HG02678 (cell line): ENCODE results near the gene RPLP2.

Source experiments
- ATAC-seq: cut with Tn5 transposase; IDR thresholded peaks from one replicate; pipeline ENCODE4 v1.9.1; 2021; ENCODE audit warnings: mild to moderate bottlenecking, moderate library complexity; ENCODE audit not compliant: unreplicated experiment

The RPLP2 gene

DNA sequence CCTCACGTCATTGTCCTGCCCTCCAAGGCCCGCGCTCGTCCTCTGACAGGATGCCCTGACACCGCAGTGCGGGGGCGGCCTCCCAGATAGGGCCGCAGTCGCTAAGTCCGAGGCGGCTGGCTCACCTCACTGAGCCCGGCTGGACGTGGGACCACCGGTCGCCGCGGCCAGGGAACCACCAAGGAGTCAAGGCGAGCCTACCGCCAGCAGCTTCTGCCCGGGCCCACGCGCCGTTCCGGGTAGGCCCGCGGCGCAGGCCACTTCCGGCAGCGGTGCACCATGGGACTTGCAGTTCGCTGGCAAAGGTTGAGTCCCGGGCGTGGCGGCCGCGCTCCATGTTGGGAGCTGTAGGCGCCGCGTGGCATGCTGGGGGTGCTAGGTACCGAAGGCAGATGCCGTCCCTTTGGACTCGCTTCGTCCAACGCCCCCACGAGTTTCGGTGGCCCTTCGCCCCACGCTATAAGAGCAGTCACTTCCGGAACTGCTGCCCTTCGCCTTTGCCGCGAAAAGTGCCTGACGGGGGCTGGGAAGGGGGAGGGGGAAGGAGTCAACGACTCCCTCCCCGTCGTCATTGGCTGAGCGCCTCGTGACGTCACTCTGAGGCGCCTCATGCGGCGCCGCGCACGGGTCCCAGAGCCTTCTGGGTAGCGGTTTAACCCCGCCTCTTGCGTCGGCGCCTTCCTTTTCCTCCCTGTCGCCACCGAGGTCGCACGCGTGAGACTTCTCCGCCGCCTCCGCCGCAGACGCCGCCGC lies at the start of gene RPLP2:
Gene RPLP2, plus strand, starts transcription at position 681 of the 753 bp plus-strand sequence. CDS start 268 bp downstream, outside the sequence.
- ATAC-seq: peak; percentile 76

- no peak for ATAC-seq
Measured at GRCh38 chr11:760236-760635, 49.5 kb upstream of the RPLP2 start.

DNA sequence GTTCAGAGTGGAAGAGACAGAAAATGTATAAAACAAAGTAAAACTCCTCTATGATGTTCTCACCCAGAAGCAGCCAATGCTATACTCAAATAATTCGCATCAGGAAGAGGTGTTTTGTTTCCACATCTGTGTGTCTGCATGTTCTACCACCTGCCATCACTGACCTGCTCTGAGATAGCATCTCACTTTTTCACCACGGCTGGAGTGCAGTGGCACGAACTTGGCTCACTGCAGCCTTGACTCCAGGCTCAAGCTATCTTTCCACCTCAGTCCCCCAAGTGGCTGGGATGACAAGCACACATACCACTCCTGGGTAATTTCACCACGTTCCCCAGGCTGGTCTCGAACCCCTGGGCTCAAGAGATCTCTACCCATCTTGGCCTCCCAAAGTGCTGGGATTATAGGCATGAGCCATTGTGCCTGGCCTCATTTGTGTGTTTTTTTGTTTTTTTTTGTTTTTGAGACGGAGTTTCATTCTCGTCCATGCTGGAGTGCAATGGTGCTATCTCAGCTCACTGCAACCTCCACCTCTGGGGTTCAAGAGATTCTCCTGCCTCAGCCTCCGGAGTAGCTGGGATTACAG lies 48.1 kb upstream of the RPLP2 start:
- ATAC-seq: no peak

- ATAC-seq: no peak
Measured at GRCh38 chr11:762421-763072, 47.2 kb upstream of the RPLP2 start.

DNA sequence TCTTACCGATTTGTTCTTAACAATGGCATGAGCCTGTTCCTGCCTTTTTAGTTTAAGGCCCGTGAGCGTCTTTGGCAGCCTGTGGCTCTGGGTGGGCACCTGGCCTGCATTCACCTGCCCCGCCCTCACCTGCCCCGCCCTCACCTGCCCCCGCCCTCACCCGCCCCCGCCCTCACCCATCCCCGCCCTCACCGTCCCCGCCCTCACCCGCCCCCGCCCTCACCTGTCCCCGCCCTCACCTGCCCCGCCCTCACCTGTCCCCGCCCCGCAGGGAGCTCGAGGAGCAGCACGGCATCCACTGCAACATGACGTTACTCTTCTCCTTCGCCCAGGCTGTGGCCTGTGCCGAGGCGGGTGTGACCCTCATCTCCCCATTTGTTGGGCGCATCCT lies 46.7 kb upstream of the RPLP2 start:
- ATAC-seq: no peak

DNA sequence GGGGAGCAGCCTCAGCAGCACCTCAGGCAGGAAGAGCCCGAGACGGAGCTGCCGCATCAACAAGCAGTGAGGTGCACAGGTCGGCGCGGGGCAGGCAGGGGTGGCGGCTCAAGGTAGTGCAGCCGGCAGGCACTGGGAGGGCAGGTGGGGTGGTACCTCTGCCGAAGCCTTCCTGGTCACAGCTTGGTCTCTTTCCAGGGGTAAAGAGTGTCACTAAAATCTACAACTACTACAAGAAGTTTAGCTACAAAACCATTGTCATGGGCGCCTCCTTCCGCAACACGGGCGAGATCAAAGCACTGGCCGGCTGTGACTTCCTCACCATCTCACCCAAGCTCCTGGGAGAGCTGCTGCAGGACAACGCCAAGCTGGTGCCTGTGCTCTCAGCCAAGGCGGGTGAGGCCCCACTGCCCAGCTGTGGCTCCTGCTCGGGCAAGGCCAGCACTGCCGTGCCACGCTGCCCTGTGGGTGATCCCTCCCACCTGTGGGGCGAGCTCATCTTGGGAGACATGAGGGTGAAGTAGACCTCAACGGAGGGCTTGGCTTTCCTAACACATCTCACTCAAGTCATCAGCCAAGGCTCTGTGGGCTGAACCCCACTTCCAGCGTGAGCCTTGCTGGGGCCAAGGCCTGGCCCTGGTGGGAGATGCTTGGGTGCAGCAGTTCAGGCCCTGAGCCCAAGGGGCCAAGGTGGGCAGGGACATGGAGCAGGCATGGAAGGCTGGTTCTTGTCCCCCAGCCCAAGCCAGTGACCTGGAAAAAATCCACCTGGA lies 46.0 kb upstream of the RPLP2 start:
- ATAC-seq: no peak

- no peak for ATAC-seq
Measured at GRCh38 chr11:764322-765024, 45.3 kb upstream of the RPLP2 start.

DNA sequence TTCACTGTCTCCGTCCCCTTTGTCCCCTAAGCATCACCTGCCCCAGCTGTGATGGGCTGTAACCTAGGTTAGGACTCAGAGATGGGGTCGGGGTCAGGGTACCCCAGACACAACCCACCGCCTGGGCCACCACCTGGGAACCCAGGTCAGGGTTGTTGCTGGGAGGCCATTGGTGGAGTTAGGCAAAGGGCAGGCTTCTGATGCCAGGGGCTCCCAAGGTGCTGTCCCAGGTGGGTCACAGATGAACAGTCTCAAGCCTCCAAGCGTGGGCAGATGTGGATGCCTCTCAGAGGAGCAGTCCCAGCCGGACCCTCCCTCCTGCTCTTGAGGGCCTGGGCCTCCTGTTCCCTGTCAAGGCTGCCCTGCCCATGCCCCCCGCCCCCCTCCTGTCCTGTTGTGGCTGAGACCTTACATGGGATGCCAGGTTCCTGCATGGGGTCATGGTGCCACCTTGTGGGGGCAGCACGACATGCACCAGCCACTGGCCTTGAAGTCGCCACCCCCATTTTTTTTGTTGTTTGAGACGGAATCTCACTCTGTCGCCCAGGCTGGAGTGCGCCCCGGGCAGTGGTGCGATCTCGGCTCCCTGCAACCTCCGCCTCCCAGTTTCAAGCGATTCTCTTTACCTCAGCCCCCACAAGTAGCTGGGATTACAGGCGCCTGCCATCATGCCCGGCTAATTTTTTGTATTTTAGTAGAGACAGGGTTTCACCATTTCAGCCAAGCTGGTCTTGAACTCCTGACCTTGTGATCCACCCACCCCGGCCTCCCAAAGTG lies 44.6 kb upstream of the RPLP2 start:
- ATAC-seq: peak; percentile 45

GRCh38 chr11:765802-766091 lies 44.0 kb upstream of the RPLP2 start:
- no peak for ATAC-seq

- ATAC-seq: no peak
Measured at GRCh38 chr11:766106-766935, 43.4 kb upstream of the RPLP2 start.

- no peak for ATAC-seq
Measured at GRCh38 chr11:766936-767210, 42.9 kb upstream of the RPLP2 start.

GRCh38 chr11:767238-767637 lies 42.5 kb upstream of the RPLP2 start:
- ATAC-seq: no peak

GRCh38 chr11:769887-770641 lies 39.7 kb upstream of the RPLP2 start:
- no peak for ATAC-seq

DNA sequence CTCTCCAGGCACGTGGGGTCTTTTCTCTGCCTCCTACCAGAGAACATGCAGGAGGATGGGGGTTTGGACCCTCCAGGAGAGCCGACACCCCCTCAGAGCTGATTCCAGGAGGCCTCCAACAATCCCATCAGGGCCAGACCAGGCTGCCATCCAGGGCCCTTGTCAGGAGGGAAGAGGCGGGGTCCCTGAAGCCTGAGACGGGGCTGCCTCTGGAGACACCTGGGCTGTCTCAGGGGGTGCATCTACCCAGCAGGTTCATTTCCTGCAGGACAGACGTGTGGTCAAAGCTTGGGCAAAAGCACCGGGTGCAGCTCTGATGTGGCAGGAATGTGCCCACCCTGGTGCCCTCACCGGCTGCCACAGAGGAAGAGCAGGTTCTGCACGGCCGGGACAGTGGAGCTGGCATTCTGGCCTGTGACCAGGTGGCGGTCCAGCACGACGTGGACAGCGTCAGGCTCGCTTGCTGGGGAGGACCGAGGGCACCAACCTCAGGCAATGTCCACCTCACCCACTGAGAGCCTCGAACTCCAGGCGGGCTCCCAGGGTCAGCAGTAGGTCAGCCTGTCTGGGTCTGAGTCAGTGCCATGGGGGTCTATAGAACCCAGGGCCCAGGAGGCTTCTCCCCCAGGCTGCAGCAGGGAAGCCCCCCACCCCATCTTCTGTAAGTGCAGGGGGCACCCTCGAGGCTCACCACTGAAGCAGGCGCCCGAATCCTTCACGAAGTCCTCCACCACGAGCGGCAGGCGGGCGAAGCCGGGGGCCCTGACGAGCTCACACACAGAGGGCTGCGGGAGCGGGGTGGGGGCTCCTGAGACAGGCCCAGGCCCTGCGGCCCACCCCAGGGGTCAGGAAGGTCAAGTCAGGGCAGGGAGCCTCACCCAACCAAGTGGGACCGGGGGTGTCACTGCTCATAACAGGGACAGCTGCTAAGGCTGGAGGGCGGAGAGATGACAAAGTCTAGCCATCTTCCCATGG lies 38.8 kb upstream of the RPLP2 start:
- no peak for ATAC-seq

DNA sequence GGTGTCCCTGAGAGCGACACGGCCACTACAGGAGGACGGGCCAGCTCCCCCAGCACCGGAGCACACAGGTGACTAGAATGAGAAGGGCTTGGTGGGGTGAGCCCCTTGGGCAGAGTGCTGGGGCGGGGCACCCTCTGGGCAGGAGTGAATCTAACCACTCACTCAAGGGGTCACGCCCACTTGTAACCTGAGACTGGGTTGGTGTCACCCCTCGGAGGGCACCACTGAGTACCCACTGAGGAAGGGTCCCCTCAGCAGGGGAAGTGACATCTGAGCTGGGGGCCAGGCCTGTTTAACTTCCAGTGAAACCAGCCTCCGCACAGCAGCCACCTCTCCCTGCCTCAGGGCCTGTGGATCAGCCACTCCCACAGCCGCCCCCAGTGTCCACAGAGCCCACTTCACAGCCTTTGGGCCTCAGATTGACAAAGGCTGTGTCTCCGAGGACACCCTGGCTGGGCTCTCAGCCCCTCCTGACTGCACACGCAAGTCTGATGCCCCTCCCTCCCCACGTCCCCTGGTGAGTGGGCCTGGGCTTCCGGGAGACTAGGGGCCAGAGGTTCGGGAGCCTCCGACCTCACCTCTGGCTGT lies 38.1 kb upstream of the RPLP2 start:
- no peak for ATAC-seq

DNA sequence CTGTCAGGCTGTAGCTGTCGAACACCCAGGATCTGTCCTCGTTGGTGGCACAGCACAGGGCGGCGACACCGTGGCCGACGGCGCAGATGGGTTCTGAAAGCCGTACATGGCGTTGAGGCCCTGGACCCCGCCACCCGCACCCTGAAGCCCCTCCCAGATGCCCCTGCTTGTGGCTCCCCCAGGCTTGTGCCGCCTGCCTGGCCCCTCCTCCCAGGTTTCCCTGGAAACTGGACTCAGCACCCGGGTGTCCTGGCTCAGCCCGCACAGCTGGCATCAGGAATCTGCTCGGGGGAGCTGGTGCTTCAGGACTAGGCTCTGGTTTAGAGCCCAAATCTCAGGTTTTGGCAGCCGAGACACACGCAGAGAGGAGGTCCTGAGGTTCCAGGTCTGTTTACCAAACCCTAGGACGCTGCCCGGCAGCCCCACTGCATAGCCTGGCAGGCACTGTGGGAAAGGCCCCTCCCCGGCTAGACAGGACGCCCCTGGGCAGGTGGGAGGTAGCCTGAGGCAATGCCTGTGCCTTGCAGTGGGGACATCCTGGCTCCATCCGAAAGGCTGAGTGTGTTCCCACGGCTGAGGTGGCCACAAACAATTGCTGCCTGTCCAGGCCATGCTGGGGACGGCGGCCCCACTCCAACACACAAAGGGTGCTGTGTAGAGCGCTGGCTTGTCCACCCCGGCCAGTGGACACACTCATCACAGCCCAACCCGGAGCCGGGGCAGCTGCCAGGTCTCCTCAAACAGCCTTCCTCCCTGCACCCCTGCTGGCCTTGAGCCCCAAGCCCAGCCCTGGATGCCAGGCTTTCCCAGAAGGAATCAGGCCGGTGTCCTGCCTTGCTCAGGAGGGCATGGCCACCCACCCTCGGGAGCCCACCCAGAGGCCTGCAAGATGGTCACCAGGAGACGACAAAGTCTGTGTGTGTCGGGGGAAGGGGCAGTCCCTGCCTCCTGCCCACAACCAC lies 37.1 kb upstream of the RPLP2 start:
- no peak for ATAC-seq
